GM19240 (cell line): Measurements from ENCODE around the gene PPIF.

Experiments used
- DNase-seq: peaks from one replicate; pipeline ENCODE4 v3.0.0; 2011; ENCODE audit warnings: low spot score; ENCODE audit not compliant: insufficient read length

PPIF gene

GRCh38 chr10:79400146-79401004 lies 53.1 kb downstream of the PPIF start:
- peak; percentile 60 for DNase-seq

- DNase-seq: no peak
These were observed 54.0 kb downstream of the PPIF start for GRCh38 chr10:79401015-79401921.

- DNase-seq: no peak
These were observed 55.3 kb downstream of the PPIF start for GRCh38 chr10:79402625-79402946.

GRCh38 chr10:79402951-79403350 lies 55.7 kb downstream of the PPIF start:
- no peak for DNase-seq

- no peak for DNase-seq
These were observed 56.4 kb downstream of the PPIF start for GRCh38 chr10:79403441-79404230.

- DNase-seq: no peak
These were observed 57.0 kb downstream of the PPIF start for GRCh38 chr10:79404231-79404609.

GRCh38 chr10:79404690-79405131 lies 57.4 kb downstream of the PPIF start:
- DNase-seq: no peak
